A549 treated with CpdA at 1 μM for 4 hours (cell line): ENCODE measurements around the gene DLL4. TPM values are rescaled to one million over a fixed set of nuclear protein-coding genes. Genes with fewer than 3 reads are reported as not detected.

Experiments
- total RNA-seq: library from RNA; stranded (reverse); fragments of 200-300 nt; extraction: Qiagen RNA extraction; gene quantifications from 5 replicates; pipeline ENCODE4 v1.2.3, GENCODE V29; 2022; ENCODE audit warnings: low read depth

Gene DLL4
- total RNA-seq, result 0.62 to 0.68 TPM (median 0.65 TPM) in 5 replicates

GRCh38 chr15:40928821-40929659, at the start of gene DLL4:
TSS of gene DLL4 (plus strand) at chr15:40929340. CDS start at chr15:40929669, 329 bp downstream.

GRCh38 chr15:40893733-40894680, 35.1 kb upstream of the DLL4 start, which contains the start of gene VPS18:
TSS of gene VPS18 (plus strand) at chr15:40894450. CDS start at chr15:40894769, 319 bp downstream.

GRCh38 chr15:40952901-40953712, 24.0 kb downstream of the DLL4 start, which contains the start of gene CHAC1:
TSS of gene CHAC1 (plus strand) at chr15:40953471. CDS start at chr15:40953584, 113 bp downstream.

Other genes with a start within 250 kb of the DLL4 start
- gene RAD51, start 234.2 kb upstream of the DLL4 start, total RNA-seq, result 18.5 to 23.7 TPM (median 18.7 TPM) in 5 replicates
- 21.1 to 24.4 TPM (median 22.7 TPM) in 5 replicates for gene RMDN3, start 174.1 kb upstream of the DLL4 start, total RNA-seq
- gene GCHFR, start 165.3 kb upstream of the DLL4 start, total RNA-seq, result 5.6 to 8.3 TPM (median 6.7 TPM) in 5 replicates
- 0.07 to 0.17 TPM (median 0.13 TPM) in 4 of 5 replicates, not detected in the other for gene C15orf62, start 159.4 kb upstream of the DLL4 start, total RNA-seq
- gene ZFYVE19, start 122.3 kb upstream of the DLL4 start, total RNA-seq, result 16.1 to 19.6 TPM (median 17.7 TPM) in 5 replicates
- gene DNAJC17, start 121.9 kb upstream of the DLL4 start, total RNA-seq, result 20.7 to 30.0 TPM (median 23.8 TPM) in 5 replicates
- 0.20 to 0.32 TPM in 2 of 5 replicates, not detected in the others for gene PPP1R14D, start 100.6 kb upstream of the DLL4 start, total RNA-seq
- 0.82 to 1.1 TPM (median 0.92 TPM) in 5 replicates for gene SPINT1, start 85.3 kb upstream of the DLL4 start, total RNA-seq
- 4.1 to 7.3 TPM (median 5.8 TPM) in 5 replicates for gene RHOV, start 55.1 kb upstream of the DLL4 start, total RNA-seq
- gene VPS18, start 34.9 kb upstream of the DLL4 start, total RNA-seq, result 19.8 to 22.9 TPM (median 21.8 TPM) in 5 replicates
- gene CHAC1, start 24.1 kb downstream of the DLL4 start, total RNA-seq, result 2.6 to 7.1 TPM (median 4.8 TPM) in 5 replicates
- gene INO80, start 186.9 kb downstream of the DLL4 start, total RNA-seq, result 12.2 to 13.7 TPM (median 12.6 TPM) in 5 replicates